Testis (tissue), 2 donors: ENCODE data around the gene JAML.

Experiments used
- CTCF ChIP-seq, 3 experiments: fragments of 450-650 bp in 2 of 3; fragments of 200-600 bp in 1 of 3; sonication (generic) in 1 of 3; IDR thresholded peaks; one replicate each; pipeline ENCODE4 v1.5.1; 2016 to 2019; ENCODE audit warnings: antibody characterized with exemption in 3 of 3, mild to moderate bottlenecking in 2 of 3, moderate library complexity in 1 of 3
- POLR2A ChIP-seq: fragments of 450-650 bp; IDR thresholded peaks from one replicate; pipeline ENCODE4 v1.6.1; 2017; ENCODE audit warnings: antibody characterized with exemption, mild to moderate bottlenecking, moderate library complexity

GRCh38 chr11:118148240-118148639, 76.6 kb downstream of the JAML start:
- TF ChIP-seq CTCF (IDR thresholded peaks at IDR 0.05) (no peak), POLR2A (no peak)
